Pons (tissue), 1 donor: Measurements from ENCODE around the gene SPCS2.

Experiments
- DNase-seq: peaks from one replicate; pipeline ENCODE4 v3.0.0-alpha.2; 2016; ENCODE audit warnings: low spot score

The SPCS2 gene

GRCh38 chr11:74948898-74949752 lies at the start of gene SPCS2, which contains the start of gene XRRA1:
SPCS2 (plus strand) TSS chr11:74949266; CDS start chr11:74949286, 20 bp downstream.
XRRA1 (minus strand) TSS chr11:74949091; CDS start chr11:74940878, 8,213 bp downstream.
- peak; percentile 98 for DNase-seq

GRCh38 chr11:74902342-74902741 lies 46.7 kb upstream of the SPCS2 start:
- DNase-seq, result no peak

- DNase-seq, result no peak
Observed at GRCh38 chr11:74905326-74905725, 43.7 kb upstream of the SPCS2 start.

GRCh38 chr11:74909385-74909784 lies 39.7 kb upstream of the SPCS2 start:
- DNase-seq, result peak; percentile 7

GRCh38 chr11:74909812-74910211 lies 39.3 kb upstream of the SPCS2 start:
- no peak for DNase-seq

GRCh38 chr11:74923125-74923524 lies 25.9 kb upstream of the SPCS2 start:
- no peak for DNase-seq

GRCh38 chr11:74925281-74925680 lies 23.8 kb upstream of the SPCS2 start:
- no peak for DNase-seq

- DNase-seq, result no peak
Observed at GRCh38 chr11:74926304-74927030, 22.6 kb upstream of the SPCS2 start.

- no peak for DNase-seq
Observed at GRCh38 chr11:74927496-74927895, 21.6 kb upstream of the SPCS2 start.

- DNase-seq, result peak; percentile 97
Observed at GRCh38 chr11:74929431-74930363, 19.4 kb upstream of the SPCS2 start.

- no peak for DNase-seq
Observed at GRCh38 chr11:74932169-74932568, 16.9 kb upstream of the SPCS2 start.

- DNase-seq, result no peak
Observed at GRCh38 chr11:74932797-74933196, 16.3 kb upstream of the SPCS2 start.

GRCh38 chr11:74933765-74934164 lies 15.3 kb upstream of the SPCS2 start:
- DNase-seq, result no peak

- no peak for DNase-seq
Observed at GRCh38 chr11:74935285-74935684, 13.8 kb upstream of the SPCS2 start.

- DNase-seq, result no peak
Observed at GRCh38 chr11:74936087-74936486, 13.0 kb upstream of the SPCS2 start.

- DNase-seq, result no peak
Observed at GRCh38 chr11:74936976-74937375, 12.1 kb upstream of the SPCS2 start.

GRCh38 chr11:74937696-74938475 lies 11.2 kb upstream of the SPCS2 start:
- DNase-seq, result no peak

GRCh38 chr11:74941492-74941891 lies 7.6 kb upstream of the SPCS2 start:
- no peak for DNase-seq

- no peak for DNase-seq
Observed at GRCh38 chr11:74942073-74942759, 6.8 kb upstream of the SPCS2 start.

- DNase-seq, result no peak
Observed at GRCh38 chr11:74948546-74948897, 544 bp upstream of the SPCS2 start.

GRCh38 chr11:74949753-74950137 lies 679 bp downstream of the SPCS2 start:
- peak; percentile 8 for DNase-seq
